K562 (cell line): Measurements from ENCODE around the gene MRPL55. TPM values are rescaled to one million over a fixed set of nuclear protein-coding genes. Genes with fewer than 3 reads are reported as not detected.

ENCODE experiments used
- ATAC-seq: fragments of 200-7000 bp; cut with Tn5 transposase; 3 replicates; pipeline ENCODE4 v1.9.1; 2020; ENCODE audit warnings: moderate library complexity
- BruUV-seq: library from RNA; stranded (reverse); fragments of 400-500 nt; replicated peaks from 2 replicates; lab custom pipeline; 2021; lab: Mats Ljungman, UMichigan
- CTCF ChIA-PET: fragments of 300-600 bp; formaldehyde crosslinking; extraction: SDS; loops from one replicate; lab custom pipeline; 2021; ENCODE audit warnings: low intra/inter-chr PET ratio; lab: Yijun Ruan, JAX
- POLR2A ChIA-PET: fragments of 300-600, 350-650 bp; sonication (Branson Sonifier 250); formaldehyde crosslinking; extraction: SDS; loops from one replicate; lab custom pipeline; 2021; ENCODE audit warnings: antibody characterized with exemption, inconsistent platforms; lab: Yijun Ruan, JAX
- DNase-seq, 4 experiments: peaks; one replicate each; pipeline versions ENCODE4 v3.0.0 to v3.0.0-alpha.2; 2011 to 2018; ENCODE audit warnings: low spot score in 3 of 4, mixed read lengths in 3 of 4; ENCODE audit errors: extremely low read depth in 1 of 4
- FAIRE-seq: peaks from 2 replicates; lab custom pipeline; 2011; peaks lifted over from hg19 to GRCh38; lab: Jason Lieb, UNC
- H2AFZ ChIP-seq: 2 replicates; pipeline ENCODE4 v1.6.0; 2011; ENCODE audit warnings: low read depth, low read length, control low read depth, inconsistent platforms
- H3K27ac ChIP-seq: fragments of 200-600 bp; 3 replicates; pipeline ENCODE4 v1.8.0; 2011; ENCODE audit warnings: low read depth, mild to moderate bottlenecking, control low read depth, inconsistent platforms, low read length, moderate library complexity, mixed read lengths; ENCODE audit errors: extremely low read depth
- H3K27me3 ChIP-seq, 2 experiments: fragments of 300-600 bp in 1 of 2; 2 replicates in 1 of 2; 3 replicates in 1 of 2; pipeline versions ENCODE4 v1.6.0 to v1.8.0; 2011; ENCODE audit warnings: inconsistent platforms in 2 of 2, low read length in 2 of 2, mild to moderate bottlenecking in 1 of 2, mixed read lengths in 1 of 2, moderate library complexity in 1 of 2; ENCODE audit not compliant: control insufficient read depth in 2 of 2, insufficient read depth in 2 of 2
- H3K36me3 ChIP-seq: fragments of 300-600 bp; 3 replicates; pipeline ENCODE4 v1.8.0; 2011; ENCODE audit warnings: mild to moderate bottlenecking, low read length, inconsistent platforms; ENCODE audit not compliant: control insufficient read depth, insufficient read depth
- H3K4me1 ChIP-seq, 2 experiments: fragments of 200-600 bp in 1 of 2; replicated peaks in 1 of 2; 2 replicates in 1 of 2; 3 replicates in 1 of 2; pipeline versions ENCODE4 v1.5.1 to v1.8.0; 2011; ENCODE audit warnings: inconsistent platforms in 2 of 2, low read length in 2 of 2, mild to moderate bottlenecking in 1 of 2, mixed read lengths in 1 of 2, moderate library complexity in 1 of 2; ENCODE audit not compliant: control insufficient read depth in 2 of 2, insufficient read depth in 2 of 2
- H3K4me2 ChIP-seq: 2 replicates; pipeline ENCODE4 v1.6.1; 2011; ENCODE audit warnings: low read length, control low read depth, inconsistent platforms, mixed read lengths; ENCODE audit not compliant: insufficient read depth
- H3K4me3 ChIP-seq: fragments of 200-600 bp; sonication (generic), shearing (Covaris generic); 2 replicates; pipeline ENCODE4 v1.5.1; 2016; ENCODE audit warnings: control low read depth, inconsistent platforms
- H3K79me2 ChIP-seq: fragments of 200-600 bp; 3 replicates; pipeline ENCODE4 v1.8.0; 2011; ENCODE audit warnings: low read length, inconsistent platforms; ENCODE audit not compliant: control insufficient read depth, insufficient read depth
- H3K9ac ChIP-seq, 2 experiments: 2 replicates each; pipeline versions ENCODE4 v1.6.0 to v1.6.1; 2011; ENCODE audit warnings: low read depth in 2 of 2, low read length in 2 of 2, control low read depth in 1 of 2, inconsistent platforms in 1 of 2, mild to moderate bottlenecking in 1 of 2, mixed read lengths in 1 of 2; ENCODE audit not compliant: insufficient read depth in 1 of 2
- H3K9me1 ChIP-seq: one replicate; pipeline ENCODE4 v1.6.0; 2011; ENCODE audit warnings: inconsistent platforms, mild to moderate bottlenecking, low read length, moderate library complexity; ENCODE audit not compliant: control insufficient read depth, insufficient read depth
- H3K9me3 ChIP-seq: replicated peaks from 2 replicates; pipeline ENCODE4 v1.5.1; 2011; ENCODE audit warnings: low read depth, low read length, inconsistent platforms; ENCODE audit not compliant: control insufficient read depth, insufficient read depth
- H4K20me1 ChIP-seq: replicated peaks from 2 replicates; pipeline ENCODE4 v1.6.1; 2011; ENCODE audit warnings: low read length, inconsistent platforms, mixed read lengths; ENCODE audit not compliant: control insufficient read depth, insufficient read depth
- CBFA2T3 ChIP-seq: fragments of 450-650 bp; IDR thresholded peaks from 2 replicates; pipeline ENCODE4 v1.6.1; 2017
- TAF15 ChIP-seq: fragments of 200-400 bp; formaldehyde crosslinking; IDR thresholded peaks from 2 replicates; pipeline ENCODE4 v1.6.1; 2017; ENCODE audit warnings: mild to moderate bottlenecking, low read depth, low read length, moderate library complexity
- ZNF133 ChIP-seq: fragments of 250-450 bp; sonication (Bioruptor Pico); IDR thresholded peaks from 2 replicates; pipeline ENCODE4 v1.4.0; 2020; ENCODE audit warnings: mild to moderate bottlenecking
- WGBS: fragments of 100-300 bp; shearing (Covaris generic); methylation state at CpG from one replicate; pipeline ENCODE4 v1.1.6; 2016; ENCODE audit warnings: low coverage, mixed read lengths; ENCODE audit not compliant: insufficient coverage; ENCODE audit errors: missing lambda C conversion rate; 5-methylcytosine and 5-hydroxymethylcytosine counted together
- in situ Hi-C: fragments of 300-500 bp; cut with MboI; formaldehyde crosslinking; loops from 4 replicates; pipeline ENCODE4 v1.15.0; 2018; ENCODE audit warnings: inconsistent platforms, mixed read lengths
- intact Hi-C: fragments of 100-400 bp; cut with micrococcal nuclease; formaldehyde crosslinking; loops from 2 replicates; pipeline ENCODE4 v1.14.2; 2022
- polyA plus RNA-seq, 8 experiments: library from polyadenylated mRNA; depleted of rRNA in 4 of 8; stranded (reverse) in 5 of 8; unstranded in 3 of 8; fragments of >200 nt; fragmentation: Nextera tagmentation in 2 of 8; fragmentation: Illumina TruSeq in 1 of 8; extraction: Ambion mirVana in 2 of 8; extraction: Trizol in 1 of 8; gene quantifications; 2 replicates each; pipeline versions ENCODE4 v1.2.1 to v1.2.3, GENCODE V29; 2011 to 2014; ENCODE audit warnings: inconsistent platforms in 1 of 8, missing spikeins in 1 of 8
- total RNA-seq, 7 experiments: library from RNA; depleted of rRNA in 6 of 7; stranded (reverse); fragments of >200 nt in 6 of 7; fragmentation: Illumina TruSeq in 2 of 7; extraction: Trizol in 2 of 7; gene quantifications; 2 replicates each; pipeline versions ENCODE4 v1.2.1 to v1.2.3, GENCODE V29; 2011 to 2021; ENCODE audit warnings: low replicate concordance in 1 of 7
- TF ChIP-seq, protein P1 (sequence below): fragments of 250-450 bp; sonication (Bioruptor Pico); IDR thresholded peaks from 2 replicates; pipeline ENCODE4 v1.4.0; 2020; ENCODE audit warnings: mild to moderate bottlenecking, moderate library complexity
- TF ChIP-seq, protein P2 (sequence below): sonication (generic); formaldehyde crosslinking; IDR thresholded peaks from 2 replicates; pipeline ENCODE4 v1.8.1; 2023; ENCODE audit warnings: mild to moderate bottlenecking, missing genetic modification reagents

The MRPL55 gene
- total and polyA plus RNA-seq, 9 of the 15 experiments (the other 6 are each of a cell fraction or from before 2014, with no cell fraction given) = 34.9 to 228 (median 81.0) TPM

DNA sequence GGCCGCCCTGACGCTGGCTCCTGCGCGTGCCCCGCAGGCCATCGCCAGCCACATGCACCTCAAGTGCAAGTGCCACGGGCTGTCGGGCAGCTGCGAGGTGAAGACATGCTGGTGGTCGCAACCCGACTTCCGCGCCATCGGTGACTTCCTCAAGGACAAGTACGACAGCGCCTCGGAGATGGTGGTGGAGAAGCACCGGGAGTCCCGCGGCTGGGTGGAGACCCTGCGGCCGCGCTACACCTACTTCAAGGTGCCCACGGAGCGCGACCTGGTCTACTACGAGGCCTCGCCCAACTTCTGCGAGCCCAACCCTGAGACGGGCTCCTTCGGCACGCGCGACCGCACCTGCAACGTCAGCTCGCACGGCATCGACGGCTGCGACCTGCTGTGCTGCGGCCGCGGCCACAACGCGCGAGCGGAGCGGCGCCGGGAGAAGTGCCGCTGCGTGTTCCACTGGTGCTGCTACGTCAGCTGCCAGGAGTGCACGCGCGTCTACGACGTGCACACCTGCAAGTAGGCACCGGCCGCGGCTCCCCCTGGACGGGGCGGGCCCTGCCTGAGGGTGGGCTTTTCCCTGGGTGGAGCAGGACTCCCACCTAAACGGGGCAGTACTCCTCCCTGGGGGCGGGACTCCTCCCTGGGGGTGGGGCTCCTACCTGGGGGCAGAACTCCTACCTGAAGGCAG, 50.0 kb downstream of the MRPL55 start:
- ChIA-PET CTCF (no interaction called here), POLR2A (interaction anchor here (0.6 to 3.5 kb wide), 4 partner anchors 24 to 41 kb away, joined by 3 to 18 read pairs (median 4); partner anchors contain the start of gene ARF1)
- no peak overlapping the region for H3K27ac ChIP-seq
- no peaks in the 10 kb centered on the region for H3K79me2 ChIP-seq
- peaks cover 0 to 16% of the 10 kb centered on the region in 2 experiments; a peak in 3 of 5 replicates for H3K27me3 ChIP-seq
- H3K36me3 ChIP-seq = no peaks in the 10 kb centered on the region
- H3K4me3 ChIP-seq = 0 out of 2 replicates have a peak overlapping the region, but pooled peaks have one; percentile 45
- intact Hi-C loops (no loop called here), in situ Hi-C loops (no loop called here)
- no TSS peak for BruUV-seq
- FAIRE-seq (no peak), DNase-seq (no peak), ATAC-seq (no peak)
- H3K9me1 ChIP-seq = no peaks in the 10 kb centered on the region
- WGBS = 88% methylated on average over 51 of the region's 66 CpGs
- no peak for TF ChIP-seq CBFA2T3
- TF ChIP-seq, protein P1, sequence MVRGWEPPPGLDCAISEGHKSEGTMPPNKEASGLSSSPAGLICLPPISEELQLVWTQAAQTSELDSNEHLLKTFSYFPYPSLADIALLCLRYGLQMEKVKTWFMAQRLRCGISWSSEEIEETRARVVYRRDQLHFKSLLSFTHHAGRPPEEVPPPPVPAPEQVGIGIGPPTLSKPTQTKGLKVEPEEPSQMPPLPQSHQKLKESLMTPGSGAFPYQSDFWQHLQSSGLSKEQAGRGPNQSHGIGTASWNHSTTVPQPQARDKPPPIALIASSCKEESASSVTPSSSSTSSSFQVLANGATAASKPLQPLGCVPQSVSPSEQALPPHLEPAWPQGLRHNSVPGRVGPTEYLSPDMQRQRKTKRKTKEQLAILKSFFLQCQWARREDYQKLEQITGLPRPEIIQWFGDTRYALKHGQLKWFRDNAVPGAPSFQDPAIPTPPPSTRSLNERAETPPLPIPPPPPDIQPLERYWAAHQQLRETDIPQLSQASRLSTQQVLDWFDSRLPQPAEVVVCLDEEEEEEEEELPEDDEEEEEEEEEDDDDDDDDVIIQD = no peak
- TF ChIP-seq TAF15 = no peak
- TF ChIP-seq ZNF133 = no peak
- TF ChIP-seq, protein P2, sequence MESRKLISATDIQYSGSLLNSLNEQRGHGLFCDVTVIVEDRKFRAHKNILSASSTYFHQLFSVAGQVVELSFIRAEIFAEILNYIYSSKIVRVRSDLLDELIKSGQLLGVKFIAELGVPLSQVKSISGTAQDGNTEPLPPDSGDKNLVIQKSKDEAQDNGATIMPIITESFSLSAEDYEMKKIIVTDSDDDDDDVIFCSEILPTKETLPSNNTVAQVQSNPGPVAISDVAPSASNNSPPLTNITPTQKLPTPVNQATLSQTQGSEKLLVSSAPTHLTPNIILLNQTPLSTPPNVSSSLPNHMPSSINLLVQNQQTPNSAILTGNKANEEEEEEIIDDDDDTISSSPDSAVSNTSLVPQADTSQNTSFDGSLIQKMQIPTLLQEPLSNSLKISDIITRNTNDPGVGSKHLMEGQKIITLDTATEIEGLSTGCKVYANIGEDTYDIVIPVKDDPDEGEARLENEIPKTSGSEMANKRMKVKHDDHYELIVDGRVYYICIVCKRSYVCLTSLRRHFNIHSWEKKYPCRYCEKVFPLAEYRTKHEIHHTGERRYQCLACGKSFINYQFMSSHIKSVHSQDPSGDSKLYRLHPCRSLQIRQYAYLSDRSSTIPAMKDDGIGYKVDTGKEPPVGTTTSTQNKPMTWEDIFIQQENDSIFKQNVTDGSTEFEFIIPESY = 0 out of 2 replicates have a peak, but pooled peaks have one; percentile 64
- no peaks in the 10 kb centered on the region for H4K20me1 ChIP-seq
- H2AFZ ChIP-seq = no peak overlapping the region
- H3K9ac ChIP-seq = no peak overlapping the region
- peaks cover 0 to 37% of the 10 kb centered on the region in 2 experiments; a peak in 3 of 5 replicates for H3K4me1 ChIP-seq
- 0 out of 2 replicates have a peak overlapping the region, but pooled peaks have one; percentile 76 for H3K4me2 ChIP-seq
- H3K9me3 ChIP-seq = no peaks in the 10 kb centered on the region
